ENCODE measurements around the gene TTL.

TTL gene

DNA sequence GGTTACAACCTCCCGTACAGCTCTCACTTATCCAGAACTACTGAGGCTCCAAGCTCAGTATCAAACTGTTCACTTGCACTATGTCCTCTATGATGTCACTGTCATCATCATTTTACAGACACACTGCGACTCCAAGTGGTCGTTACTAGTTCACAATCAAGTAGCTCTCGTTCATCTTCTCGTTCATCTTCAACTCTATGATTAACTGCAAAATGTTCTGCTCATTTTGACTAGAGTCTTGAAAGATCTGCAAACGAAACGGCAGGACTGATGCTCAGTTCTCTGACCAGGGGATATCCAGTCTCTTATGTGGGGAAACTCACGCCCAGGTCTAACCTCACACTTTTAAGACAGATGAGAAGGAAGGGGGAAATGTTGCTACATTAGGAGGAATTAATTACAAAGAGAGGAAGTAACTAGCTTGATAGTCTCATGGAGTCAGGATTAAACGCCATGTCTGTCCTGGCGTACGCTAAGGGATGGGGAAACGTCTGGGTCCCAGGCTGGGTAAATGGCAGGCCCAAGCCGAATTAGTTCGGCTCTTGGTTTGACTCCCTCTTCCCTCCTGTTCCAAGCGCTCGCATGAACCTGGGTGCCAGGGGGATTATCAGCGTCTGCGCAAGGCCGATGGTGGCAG is 101.7 kb downstream of the TTL start:
- no peak for DNase-seq (ENCODE audit: low read depth)

DNA sequence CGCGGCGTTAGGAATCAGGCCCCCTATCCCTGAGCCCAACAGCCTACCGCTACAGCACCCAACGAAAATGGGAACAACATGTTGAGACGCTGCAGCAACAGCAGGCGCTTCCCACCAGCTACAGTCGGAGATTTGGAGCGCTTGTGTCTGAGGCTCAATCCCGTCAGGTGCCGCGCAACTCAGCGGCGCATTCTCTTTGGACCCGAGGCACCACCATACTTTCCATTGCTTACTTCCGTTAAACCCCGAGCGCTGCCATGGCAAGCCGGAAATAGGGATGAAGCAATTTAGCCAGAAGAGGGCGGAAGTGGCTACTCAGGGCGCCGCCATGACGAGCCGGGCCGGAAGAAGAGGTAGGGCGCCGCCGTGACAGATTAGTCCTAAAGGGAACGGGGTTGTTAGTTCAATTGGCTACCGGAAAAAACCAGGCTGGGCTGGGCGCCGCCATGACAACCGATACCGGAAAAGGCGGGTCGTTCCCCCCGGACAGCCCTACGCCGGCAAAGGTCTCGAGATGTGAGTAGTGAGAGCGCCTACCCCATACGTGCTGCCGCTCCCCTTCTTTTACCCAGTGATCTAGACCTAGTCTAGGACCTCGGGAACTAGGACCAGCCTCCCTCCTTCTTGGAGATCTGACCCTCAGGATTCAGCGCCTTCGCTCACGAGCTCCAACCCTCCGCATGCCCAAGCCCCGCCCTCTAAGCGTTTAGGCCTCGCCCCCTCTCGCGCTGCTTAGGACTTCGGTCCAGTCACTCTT is 102.4 kb downstream of the TTL start, which contains the start of gene CHCHD5:
Gene CHCHD5 (plus strand): TSS at position 476 of the 757 bp plus-strand sequence. CDS start 39 bp downstream, at position 515.
- DNase-seq (ENCODE audit: low read depth), result peak; percentile 80

DNA sequence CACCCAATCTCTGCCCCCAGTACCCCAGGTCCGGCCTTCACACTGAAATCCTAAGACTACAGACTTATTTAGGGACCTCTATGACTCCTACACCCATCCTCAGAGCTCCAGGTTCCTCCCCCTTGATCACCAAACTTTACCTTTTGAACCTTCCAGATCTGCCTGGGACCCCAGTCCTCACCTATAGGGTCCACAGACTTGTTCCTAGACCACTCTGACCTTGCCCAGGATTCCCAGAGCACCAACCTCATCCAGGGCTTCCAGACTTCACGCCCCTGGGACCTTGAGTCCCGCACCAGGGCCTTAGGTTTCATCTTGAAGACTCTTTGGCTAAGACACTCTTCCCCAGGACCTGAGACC is 102.9 kb downstream of the TTL start:
- no peak for DNase-seq (ENCODE audit: low read depth)

DNA sequence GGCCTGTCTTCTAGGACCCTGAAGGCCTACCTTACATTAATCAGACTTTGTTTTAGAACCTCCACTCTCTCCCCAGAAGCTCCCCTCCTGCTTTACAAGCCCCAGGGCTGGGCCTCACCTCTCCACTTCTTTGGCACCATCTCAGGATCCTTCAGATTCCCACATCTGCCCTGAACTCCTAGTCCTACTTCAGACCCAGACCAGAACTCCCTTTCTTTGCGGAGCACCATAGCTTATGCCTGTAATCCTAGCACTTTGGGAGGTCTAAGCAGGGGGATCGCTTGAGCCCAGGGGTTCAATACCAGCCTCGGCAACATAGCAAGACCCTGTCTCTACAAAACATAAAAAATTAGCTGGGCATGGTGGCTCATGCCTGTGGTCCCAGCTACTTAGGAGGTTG is 103.4 kb downstream of the TTL start:
- no peak for DNase-seq (ENCODE audit: low read depth)

DNA sequence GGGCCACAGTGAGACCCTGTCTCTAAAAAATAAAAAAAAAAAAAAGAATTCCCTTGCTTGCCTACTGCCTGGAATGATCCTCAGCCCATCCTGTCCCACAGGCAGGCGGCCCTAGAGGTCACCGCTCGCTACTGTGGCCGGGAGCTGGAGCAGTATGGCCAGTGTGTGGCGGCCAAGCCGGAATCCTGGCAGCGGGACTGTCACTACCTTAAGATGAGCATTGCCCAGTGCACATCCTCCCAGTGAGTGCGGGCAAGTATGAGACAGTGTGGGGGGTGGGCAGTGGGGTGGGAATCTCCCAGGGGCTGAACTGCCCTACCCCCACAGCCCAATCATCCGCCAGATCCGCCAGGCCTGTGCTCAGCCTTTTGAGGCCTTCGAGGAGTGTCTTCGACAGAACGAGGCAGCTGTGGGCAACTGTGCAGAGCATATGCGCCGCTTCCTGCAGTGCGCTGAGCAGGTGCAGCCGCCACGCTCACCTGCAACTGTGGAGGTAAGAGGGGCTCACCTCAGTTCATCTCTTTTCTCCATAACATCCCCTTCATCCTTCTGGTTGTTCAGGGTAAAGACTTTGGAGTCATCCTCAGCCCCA is 104.0 kb downstream of the TTL start:
- no peak for DNase-seq (ENCODE audit: low read depth)

DNA sequence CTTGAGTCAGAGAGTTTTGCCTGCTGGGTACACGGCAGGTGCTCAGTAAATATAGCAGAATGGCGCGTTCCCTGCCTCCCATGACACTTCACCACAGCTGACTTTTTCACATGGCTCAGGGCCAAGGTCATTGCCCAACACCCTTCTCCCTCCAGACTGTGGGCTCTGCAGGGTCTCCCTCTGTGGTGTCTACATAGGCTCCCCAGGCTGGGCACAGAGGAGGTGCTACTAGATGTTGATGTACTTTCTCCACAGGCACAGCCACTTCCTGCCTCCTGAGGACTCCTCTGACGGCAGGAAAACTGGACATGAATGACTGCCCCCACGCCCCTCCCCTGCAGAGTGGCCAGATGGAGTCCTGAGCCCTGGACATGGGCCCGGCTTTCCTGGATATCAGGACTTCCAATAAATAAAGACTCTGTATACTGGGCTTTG is 106.7 kb downstream of the TTL start:
- no peak for DNase-seq (ENCODE audit: low read depth)

Data from GM04503 (cell line).